Non-pigmented ciliary epithelial cell (primary cell): ENCODE results near the gene HES3.

ENCODE experiments used
- DNase-seq: peaks from one replicate; pipeline ENCODE4 v3.0.0-alpha.2; 2010; ENCODE audit warnings: low read depth

Gene HES3

GRCh38 chr1:6243993-6244392 is at the start of gene HES3:
Gene HES3 (plus strand): TSS chr1:6244179. CDS start chr1:6244366, 187 bp downstream.
- no peak for DNase-seq

GRCh38 chr1:6197746-6198427 is 46.1 kb upstream of the HES3 start:
- DNase-seq: no peak

- no peak for DNase-seq
These were observed 45.2 kb upstream of the HES3 start for GRCh38 chr1:6198646-6199297.

- peak; percentile 97 for DNase-seq
These were observed 44.4 kb upstream of the HES3 start, which contains the start of gene RPL22 for GRCh38 chr1:6199298-6200187. Gene RPL22 (minus strand): TSS chr1:6199595. CDS start chr1:6199573, 22 bp downstream.

GRCh38 chr1:6200188-6200809 is 43.7 kb upstream of the HES3 start:
- no peak for DNase-seq

- no peak for DNase-seq
These were observed 41.7 kb upstream of the HES3 start for GRCh38 chr1:6202256-6202655.

GRCh38 chr1:6205849-6206519 is 38.0 kb upstream of the HES3 start, which contains the start of gene RNF207:
Gene RNF207 (plus strand): TSS chr1:6206119. CDS start chr1:6206536, 417 bp downstream.
- peak; percentile 48 for DNase-seq

GRCh38 chr1:6206520-6206855 is 37.5 kb upstream of the HES3 start:
- DNase-seq: no peak

GRCh38 chr1:6207075-6207885 is 36.7 kb upstream of the HES3 start:
- DNase-seq: no peak

- DNase-seq: no peak
These were observed 36.1 kb upstream of the HES3 start for GRCh38 chr1:6207921-6208320.

GRCh38 chr1:6208723-6209660 is 35.0 kb upstream of the HES3 start:
- DNase-seq: no peak

GRCh38 chr1:6209661-6210580 is 34.1 kb upstream of the HES3 start:
- DNase-seq: no peak

- no peak for DNase-seq
These were observed 33.2 kb upstream of the HES3 start for GRCh38 chr1:6210591-6211355.

- no peak for DNase-seq
These were observed 32.2 kb upstream of the HES3 start for GRCh38 chr1:6211731-6212130.

- no peak for DNase-seq
These were observed 31.6 kb upstream of the HES3 start for GRCh38 chr1:6212193-6212959.

- DNase-seq: no peak
These were observed 25.4 kb upstream of the HES3 start for GRCh38 chr1:6218375-6219164.
